Stimulated activated CD8-positive, alpha-beta memory T cell treated with anti-CD3 and anti-CD28 coated beads, Interleukin-4, amount 100 ng/mL, for 48 hours (primary cell): Measurements from ENCODE around the gene NSL1.

Experiments
- DNase-seq: peaks from one replicate; pipeline ENCODE4 v3.0.0-alpha.2; 2020

The NSL1 gene

GRCh38 chr1:212683357-212683722 lies 108.2 kb downstream of the NSL1 start:
- DNase-seq: peak; percentile 88

GRCh38 chr1:212680680-212681389 lies 110.7 kb downstream of the NSL1 start:
- peak; percentile 28 for DNase-seq

- DNase-seq: no peak
These were observed 112.8 kb downstream of the NSL1 start for GRCh38 chr1:212678456-212679410.

GRCh38 chr1:212677573-212677972 lies 114.0 kb downstream of the NSL1 start:
- no peak for DNase-seq

- no peak for DNase-seq
These were observed 114.4 kb downstream of the NSL1 start for GRCh38 chr1:212677136-212677535.
